Measurements from ENCODE around the gene SMC5. TPM values are rescaled to one million over a fixed set of nuclear protein-coding genes. Genes with fewer than 3 reads are reported as not detected.
"Not testable (repeated sequence)": the region's sequence is repeated elsewhere in the genome, so short reads cannot be mapped to it uniquely, and the experiment has no call there.

SMC5 gene
- polyA plus RNA-seq, 4 donors, result 8.4 to 35.4 (median 11.4) TPM

DNA sequence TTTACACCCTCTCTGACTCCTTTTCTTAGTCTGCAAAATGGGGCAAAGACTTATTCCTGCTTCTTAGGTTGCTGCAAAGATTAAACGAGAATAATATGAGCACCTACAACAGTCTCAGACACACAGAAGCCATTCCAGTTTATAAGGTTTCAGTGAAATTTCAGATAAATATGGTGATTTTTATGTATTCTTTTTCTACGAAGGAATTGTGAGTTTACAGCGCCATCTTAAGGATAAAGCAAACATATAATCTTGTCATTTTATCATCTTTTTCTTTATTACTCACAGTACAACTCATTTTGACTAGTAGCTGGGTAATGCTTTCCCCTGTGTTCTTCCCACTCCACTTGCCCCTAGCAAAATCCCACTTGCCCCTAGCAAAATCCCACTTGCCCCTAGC, 29.2 kb upstream of the SMC5 start:
- WGBS, 3 donors, result 63 to 90% (median 86%) methylated on average over 3 of the region's 3 CpGs

DNA sequence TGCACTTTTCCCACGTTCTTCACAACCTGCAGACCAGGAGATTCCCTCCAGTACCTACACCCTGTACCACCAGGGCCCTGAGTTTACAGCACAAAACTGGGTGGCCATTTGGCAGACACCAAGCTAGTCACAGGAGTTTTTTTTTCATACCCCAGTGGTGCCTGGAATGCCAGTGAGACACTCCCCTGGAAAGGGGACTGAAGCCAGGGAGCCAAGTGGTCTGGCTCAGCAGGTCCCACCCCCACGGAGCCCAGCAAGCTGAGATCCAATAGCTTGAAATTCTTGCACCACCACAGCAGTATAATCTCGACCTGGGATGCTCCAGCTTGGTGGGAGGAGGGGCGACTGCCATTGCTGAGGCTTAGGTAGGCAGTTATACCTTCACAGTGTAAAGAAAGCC, 26.3 kb upstream of the SMC5 start:
- Histone ChIP-seq H3K4me1 (ENCODE audit: control insufficient read depth in 3 of 3, insufficient read depth in 2 of 3, low read depth in 1 of 3, low read length in 2 of 3) (no peaks in the 10 kb centered on the region), H3K4me3 (ENCODE audit: low read depth in 1 of 3, low read length in 3 of 3) (no peak overlapping the region), H3K36me3 (ENCODE audit: control insufficient read depth in 3 of 3, insufficient read depth in 2 of 3, low read depth in 1 of 3, low read length in 3 of 3) (peaks cover 0 to 2% (median 0%) of the 10 kb centered on the region in 3 donors), H3K9me3 (ENCODE audit: control insufficient read depth in 2 of 2, insufficient read depth in 1 of 2, low read depth in 1 of 2, low read length in 1 of 2) (no peaks in the 10 kb centered on the region), H3K27me3 (ENCODE audit: control insufficient read depth in 3 of 3, insufficient read depth in 3 of 3, low read length in 3 of 3) (no peaks in the 10 kb centered on the region), H3K27ac (ENCODE audit: low read depth in 1 of 3, low read length in 2 of 3) (no peak overlapping the region)
- WGBS, 3 donors, result 48 to 53% (median 48%) methylated on average over 4 of the region's 4 CpGs
- DNase-seq (no peak), FAIRE-seq (no peak)

More for the DNA sequence above, 29.2 kb upstream of the SMC5 start:
- Histone ChIP-seq H3K4me1 (ENCODE audit: control insufficient read depth in 3 of 3, insufficient read depth in 2 of 3, low read depth in 1 of 3, low read length in 2 of 3) (no peaks in the 10 kb centered on the region), H3K27ac (ENCODE audit: low read depth in 1 of 3, low read length in 2 of 3) (no peak overlapping the region), H3K9me3 (ENCODE audit: control insufficient read depth in 2 of 2, insufficient read depth in 1 of 2, low read depth in 1 of 2, low read length in 1 of 2) (no peaks in the 10 kb centered on the region), H3K36me3 (ENCODE audit: control insufficient read depth in 3 of 3, insufficient read depth in 2 of 3, low read depth in 1 of 3, low read length in 3 of 3) (peaks cover 0 to 2% (median 0%) of the 10 kb centered on the region in 3 donors), H3K4me3 (ENCODE audit: low read depth in 1 of 3, low read length in 3 of 3) (no peak overlapping the region), H3K27me3 (ENCODE audit: control insufficient read depth in 3 of 3, insufficient read depth in 3 of 3, low read length in 3 of 3) (no peaks in the 10 kb centered on the region)
- FAIRE-seq, result no peak
- no peak for DNase-seq

DNA sequence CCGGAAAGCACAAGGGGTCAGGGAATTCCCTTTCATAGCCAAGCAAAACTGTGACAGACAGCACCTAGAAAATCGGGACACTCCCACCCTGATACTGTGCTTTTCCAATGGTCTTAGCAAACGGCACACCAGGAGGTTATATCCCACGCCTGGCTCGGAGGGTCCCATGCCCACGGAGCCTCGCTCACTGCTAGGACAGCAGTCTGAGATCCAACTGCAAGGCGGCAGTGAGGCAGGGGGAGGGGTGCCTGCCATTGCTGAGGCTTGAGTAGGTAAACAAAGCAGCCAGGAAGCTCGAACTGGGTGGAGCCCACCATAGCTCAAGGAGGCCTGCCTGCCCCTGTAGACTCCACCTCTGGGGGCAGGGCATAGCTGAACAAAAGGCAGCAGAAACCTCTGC, 24.6 kb upstream of the SMC5 start:
- WGBS, 3 donors, result 84 to 89% (median 85%) methylated on average over 9 of the region's 9 CpGs
- H3K27me3 ChIP-seq (ENCODE audit: control insufficient read depth in 3 of 3, insufficient read depth in 3 of 3, low read length in 3 of 3); H3K36me3 ChIP-seq (ENCODE audit: control insufficient read depth in 3 of 3, insufficient read depth in 2 of 3, low read depth in 1 of 3, low read length in 3 of 3); H3K4me3 ChIP-seq (ENCODE audit: low read depth in 1 of 3, low read length in 3 of 3); DNase-seq; H3K27ac ChIP-seq (ENCODE audit: low read depth in 1 of 3, low read length in 2 of 3); H3K4me1 ChIP-seq (ENCODE audit: control insufficient read depth in 3 of 3, insufficient read depth in 2 of 3, low read depth in 1 of 3, low read length in 2 of 3); FAIRE-seq; H3K9me3 ChIP-seq (ENCODE audit: control insufficient read depth in 2 of 2, insufficient read depth in 1 of 2, low read depth in 1 of 2, low read length in 1 of 2): not testable (repeated sequence)

DNA sequence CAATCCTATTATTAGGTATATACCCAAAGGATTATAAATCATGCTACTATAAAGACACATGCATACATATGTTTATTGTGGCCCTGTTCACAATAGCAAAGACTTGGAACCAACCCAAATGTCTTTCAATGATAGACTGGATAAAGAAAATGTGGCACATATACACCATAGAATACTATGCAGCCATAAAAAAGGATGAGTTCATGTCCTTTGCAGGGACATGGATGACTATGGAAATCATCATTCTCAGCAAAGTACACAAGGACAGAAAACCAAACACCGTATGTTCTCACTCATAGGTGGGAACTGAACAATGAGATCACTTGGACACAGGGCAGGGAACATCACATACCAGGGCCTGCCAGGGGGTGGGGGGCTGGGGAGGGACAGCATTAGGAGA, 12.8 kb upstream of the SMC5 start:
- 91 to 96% (median 94%) methylated on average over 1 of the region's 1 CpG for WGBS, 3 donors
- FAIRE-seq, result not testable (repeated sequence)

DNA sequence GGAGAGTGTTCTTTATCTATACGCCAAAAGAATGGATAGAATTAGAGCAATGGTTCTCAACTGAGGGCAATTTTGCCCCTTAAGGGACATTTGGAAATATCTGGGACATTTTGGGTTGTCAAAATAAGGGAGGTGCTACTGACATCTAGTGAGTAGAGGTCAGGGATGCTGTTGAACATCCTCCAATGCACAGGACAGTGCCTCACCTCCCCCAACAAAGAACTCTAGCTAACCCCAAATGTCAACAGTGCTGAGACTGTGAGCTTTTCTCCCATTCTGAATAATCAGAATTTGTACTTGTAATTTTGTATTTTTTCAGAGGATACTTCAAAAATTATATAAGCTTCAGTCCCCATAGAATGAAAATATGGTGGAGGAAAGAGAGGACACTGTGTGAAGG, 8.6 kb upstream of the SMC5 start:
- H3K4me1 ChIP-seq (ENCODE audit: control insufficient read depth in 3 of 3, insufficient read depth in 2 of 3, low read depth in 1 of 3, low read length in 2 of 3), result no peaks in the 10 kb centered on the region
- WGBS, 3 donors, result 90 to 98% (median 94%) methylated on average over 1 of the region's 1 CpG
- FAIRE-seq, result no peak
- no peak for DNase-seq
- no peak overlapping the region for H3K27ac ChIP-seq (ENCODE audit: low read depth in 1 of 3, low read length in 2 of 3)
- H3K4me3 ChIP-seq (ENCODE audit: low read depth in 1 of 3, low read length in 3 of 3), result no peak overlapping the region
- H3K36me3 ChIP-seq (ENCODE audit: control insufficient read depth in 3 of 3, insufficient read depth in 2 of 3, low read depth in 1 of 3, low read length in 3 of 3), result no peaks in the 10 kb centered on the region
- H3K9me3 ChIP-seq (ENCODE audit: control insufficient read depth in 2 of 2, insufficient read depth in 1 of 2, low read depth in 1 of 2, low read length in 1 of 2), result no peaks in the 10 kb centered on the region
- H3K27me3 ChIP-seq (ENCODE audit: control insufficient read depth in 3 of 3, insufficient read depth in 3 of 3, low read length in 3 of 3), result no peaks in the 10 kb centered on the region

More for the DNA sequence above, 12.8 kb upstream of the SMC5 start:
- H3K9me3 ChIP-seq (ENCODE audit: control insufficient read depth in 2 of 2, insufficient read depth in 1 of 2, low read depth in 1 of 2, low read length in 1 of 2); H3K27ac ChIP-seq (ENCODE audit: low read depth in 1 of 3, low read length in 2 of 3); H3K4me1 ChIP-seq (ENCODE audit: control insufficient read depth in 3 of 3, insufficient read depth in 2 of 3, low read depth in 1 of 3, low read length in 2 of 3); H3K36me3 ChIP-seq (ENCODE audit: control insufficient read depth in 3 of 3, insufficient read depth in 2 of 3, low read depth in 1 of 3, low read length in 3 of 3); H3K27me3 ChIP-seq (ENCODE audit: control insufficient read depth in 3 of 3, insufficient read depth in 3 of 3, low read length in 3 of 3); H3K4me3 ChIP-seq (ENCODE audit: low read depth in 1 of 3, low read length in 3 of 3); DNase-seq: not testable (repeated sequence)

DNA sequence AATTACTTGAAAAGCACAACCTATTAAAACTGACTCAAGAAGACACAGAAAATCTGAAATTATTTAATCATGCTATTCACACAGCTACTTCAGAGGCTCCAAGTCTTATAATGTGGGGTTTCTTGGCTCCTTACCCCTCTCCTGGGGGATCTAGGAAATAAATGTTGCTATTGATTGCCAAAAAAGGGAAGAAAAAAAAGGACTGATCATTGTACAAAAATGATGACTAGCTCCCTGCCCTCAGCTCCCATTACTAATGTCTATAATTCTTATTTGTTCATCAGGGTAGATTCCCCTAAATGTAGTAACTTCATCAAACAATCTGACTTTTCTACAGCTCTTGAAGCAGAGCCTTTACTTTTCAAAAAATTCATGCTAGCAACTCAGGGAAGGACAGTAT, 3.3 kb upstream of the SMC5 start:
- FAIRE-seq, result no peak
- no peaks in the 10 kb centered on the region for H3K36me3 ChIP-seq (ENCODE audit: control insufficient read depth in 3 of 3, insufficient read depth in 2 of 3, low read depth in 1 of 3, low read length in 3 of 3)
- H3K4me3 ChIP-seq (ENCODE audit: low read depth in 1 of 3, low read length in 3 of 3), result peak overlapping the region in 2 of 3 donors; percentile 10 to 27
- no peaks in the 10 kb centered on the region for H3K9me3 ChIP-seq (ENCODE audit: control insufficient read depth in 2 of 2, insufficient read depth in 1 of 2, low read depth in 1 of 2, low read length in 1 of 2)
- no peak for DNase-seq
- H3K4me1 ChIP-seq (ENCODE audit: control insufficient read depth in 3 of 3, insufficient read depth in 2 of 3, low read depth in 1 of 3, low read length in 2 of 3), result peaks cover 0 to 25% (median 7%) of the 10 kb centered on the region in 3 donors
- H3K27ac ChIP-seq (ENCODE audit: low read depth in 1 of 3, low read length in 2 of 3), result peak overlapping the region in 1 of 3 donors; percentile 27
- no peaks in the 10 kb centered on the region for H3K27me3 ChIP-seq (ENCODE audit: control insufficient read depth in 3 of 3, insufficient read depth in 3 of 3, low read length in 3 of 3)

DNA sequence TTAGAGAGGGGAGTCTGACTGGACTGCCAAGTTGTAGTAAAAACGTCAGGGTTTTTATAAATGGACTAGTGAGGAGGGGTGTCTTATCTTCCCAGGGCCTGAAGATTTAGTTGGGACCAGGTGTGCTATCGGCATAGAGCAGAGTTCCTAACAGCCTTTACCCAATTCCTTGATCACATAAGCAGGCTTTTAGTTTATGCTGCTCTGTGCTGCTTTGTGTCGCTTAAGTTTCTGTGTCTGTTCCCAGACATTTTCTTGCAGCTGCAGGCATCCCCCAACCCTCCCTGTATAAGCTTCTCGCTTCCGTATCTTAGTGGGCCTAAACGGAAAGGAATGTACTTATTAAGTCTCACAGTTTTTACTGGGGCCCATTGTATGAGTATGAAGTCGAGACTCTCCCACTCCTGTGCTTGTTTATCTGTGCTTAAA, 2.6 kb upstream of the SMC5 start:
- FAIRE-seq, result no peak

DNA sequence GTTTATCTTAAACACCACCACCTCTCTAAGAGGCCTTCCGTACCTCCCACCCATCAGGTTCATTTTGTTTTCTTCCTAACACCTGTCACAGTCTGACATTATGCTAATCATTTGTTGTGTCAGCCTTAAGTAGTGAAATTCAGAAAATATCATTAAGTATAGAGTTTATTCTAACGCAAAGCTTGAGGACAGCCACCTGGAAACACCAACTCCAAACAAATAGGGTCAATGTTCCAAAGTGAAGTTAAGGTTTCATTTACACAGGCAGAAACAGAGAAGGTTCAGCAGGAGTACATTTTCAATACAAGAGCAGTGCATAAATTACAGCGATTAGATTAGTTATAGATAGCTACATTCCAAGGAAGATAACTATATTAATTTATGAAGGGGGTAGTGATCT, 1.3 kb upstream of the SMC5 start:
- Histone ChIP-seq H3K36me3 (ENCODE audit: control insufficient read depth in 3 of 3, insufficient read depth in 2 of 3, low read depth in 1 of 3, low read length in 3 of 3) (peaks cover 0 to 4% (median 2%) of the 10 kb centered on the region in 3 donors), H3K4me3 (ENCODE audit: low read depth in 1 of 3, low read length in 3 of 3) (peak overlapping the region in 2 of 3 donors; percentile 79 to 92), H3K4me1 (ENCODE audit: control insufficient read depth in 3 of 3, insufficient read depth in 2 of 3, low read depth in 1 of 3, low read length in 2 of 3) (peaks cover 5 to 30% (median 17%) of the 10 kb centered on the region in 3 donors), H3K9me3 (ENCODE audit: control insufficient read depth in 2 of 2, insufficient read depth in 1 of 2, low read depth in 1 of 2, low read length in 1 of 2) (no peaks in the 10 kb centered on the region), H3K27me3 (ENCODE audit: control insufficient read depth in 3 of 3, insufficient read depth in 3 of 3, low read length in 3 of 3) (no peaks in the 10 kb centered on the region), H3K27ac (ENCODE audit: low read depth in 1 of 3, low read length in 2 of 3) (peak overlapping the region; percentile 95 to 97 (median 97))
- 23 to 56% (median 29%) methylated on average over 3 of the region's 3 CpGs for WGBS, 3 donors
- FAIRE-seq (no peak), DNase-seq (peak; percentile 48 to 54)

More for the DNA sequence above, 2.6 kb upstream of the SMC5 start:
- no peaks in the 10 kb centered on the region for H3K27me3 ChIP-seq (ENCODE audit: control insufficient read depth in 3 of 3, insufficient read depth in 3 of 3, low read length in 3 of 3)
- peaks cover 0 to 4% (median 0%) of the 10 kb centered on the region in 3 donors for H3K36me3 ChIP-seq (ENCODE audit: control insufficient read depth in 3 of 3, insufficient read depth in 2 of 3, low read depth in 1 of 3, low read length in 3 of 3)
- DNase-seq, result peak; percentile 37 to 56
- peak overlapping the region in 2 of 3 donors; percentile 10 to 27 for H3K4me3 ChIP-seq (ENCODE audit: low read depth in 1 of 3, low read length in 3 of 3)
- WGBS, 3 donors, result 9 to 41% (median 35%) methylated on average over 7 of the region's 7 CpGs
- peaks cover 3 to 30% (median 9%) of the 10 kb centered on the region in 3 donors for H3K4me1 ChIP-seq (ENCODE audit: control insufficient read depth in 3 of 3, insufficient read depth in 2 of 3, low read depth in 1 of 3, low read length in 2 of 3)
- H3K9me3 ChIP-seq (ENCODE audit: control insufficient read depth in 2 of 2, insufficient read depth in 1 of 2, low read depth in 1 of 2, low read length in 1 of 2), result no peaks in the 10 kb centered on the region
- H3K27ac ChIP-seq (ENCODE audit: low read depth in 1 of 3, low read length in 2 of 3), result peak overlapping the region in 2 of 3 donors; percentile 27 to 50

Data from small intestine (tissue), 7 donors.